ENCODE results near the gene ATP10A.

Gene ATP10A

DNA sequence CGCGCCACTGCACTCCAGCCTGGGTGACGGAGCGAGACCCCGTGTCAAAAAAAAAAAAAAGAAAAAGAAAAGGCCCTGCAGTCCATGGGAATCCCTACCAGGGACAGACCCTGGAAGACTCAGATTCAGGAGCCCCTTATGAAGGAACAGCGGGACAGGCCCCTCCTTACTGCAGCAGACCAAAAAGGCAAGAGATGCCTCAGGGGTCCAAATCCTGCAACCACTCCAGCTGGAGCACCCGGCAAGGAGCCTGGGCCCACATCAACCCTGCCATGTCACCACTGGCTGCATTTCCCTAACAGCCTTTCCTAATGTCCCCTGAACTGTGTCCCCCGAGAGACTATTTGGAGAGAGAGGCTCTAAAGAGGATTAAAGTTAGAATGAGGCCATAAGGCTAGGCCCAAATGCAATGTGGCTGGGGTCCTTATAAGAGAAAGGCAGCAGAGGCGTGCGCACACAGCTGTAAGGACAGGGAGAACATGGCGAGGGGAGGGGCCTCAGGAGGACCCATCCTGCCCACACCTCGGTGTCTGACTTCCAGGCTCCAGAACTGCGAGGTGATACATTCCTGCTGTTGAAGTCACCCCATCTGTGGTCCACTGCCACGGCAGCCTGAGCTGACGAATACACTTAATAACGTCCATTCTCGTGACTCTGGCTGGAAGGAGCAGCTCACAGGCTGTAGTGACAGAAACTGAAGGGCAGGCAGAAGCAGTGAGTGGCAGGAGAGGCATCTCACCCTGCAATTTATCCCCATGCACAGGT is 78.1 kb downstream of the ATP10A start:
- Histone ChIP-seq H3K4me3 (ENCODE audit: low read length) (no peak overlapping the region), H3F3A (ENCODE audit: insufficient read depth, low read length) (no peaks in the 10 kb centered on the region), H3K4me2 (ENCODE audit: low read depth, low read length) (no peak overlapping the region), H3K9me3 (replicated peaks; ENCODE audit: insufficient read depth, low read length) (no peaks in the 10 kb centered on the region), H3K27ac (ENCODE audit: low read length) (no peak overlapping the region), H3K36me3 (replicated peaks; ENCODE audit: insufficient read depth, low read length) (no peaks in the 10 kb centered on the region), H3K9ac (ENCODE audit: low read length) (no peak overlapping the region), H4K20me1 (ENCODE audit: insufficient read depth, low read length) (no peaks in the 10 kb centered on the region), H3K27me3 (replicated peaks; ENCODE audit: insufficient read depth, low read length) (no peaks in the 10 kb centered on the region), H3K79me2 (ENCODE audit: low read length) (no peaks in the 10 kb centered on the region), H3K9me2 (replicated peaks; ENCODE audit: insufficient read depth, low read length) (no peaks in the 10 kb centered on the region), H2AFZ (ENCODE audit: low read length) (no peak overlapping the region), H3K4me1 (ENCODE audit: low read length) (no peaks in the 10 kb centered on the region)
- DNase-seq: no peak
- TF ChIP-seq EZH2phosphoT487 (IDR thresholded peaks at IDR 0.05; ENCODE audit: low read length) (no peak), EZH2 (optimal IDR thresholded peaks at IDR 0.05; ENCODE audit: low read depth, low read length) (no peak)
- TF ChIP-seq, protein P1, sequence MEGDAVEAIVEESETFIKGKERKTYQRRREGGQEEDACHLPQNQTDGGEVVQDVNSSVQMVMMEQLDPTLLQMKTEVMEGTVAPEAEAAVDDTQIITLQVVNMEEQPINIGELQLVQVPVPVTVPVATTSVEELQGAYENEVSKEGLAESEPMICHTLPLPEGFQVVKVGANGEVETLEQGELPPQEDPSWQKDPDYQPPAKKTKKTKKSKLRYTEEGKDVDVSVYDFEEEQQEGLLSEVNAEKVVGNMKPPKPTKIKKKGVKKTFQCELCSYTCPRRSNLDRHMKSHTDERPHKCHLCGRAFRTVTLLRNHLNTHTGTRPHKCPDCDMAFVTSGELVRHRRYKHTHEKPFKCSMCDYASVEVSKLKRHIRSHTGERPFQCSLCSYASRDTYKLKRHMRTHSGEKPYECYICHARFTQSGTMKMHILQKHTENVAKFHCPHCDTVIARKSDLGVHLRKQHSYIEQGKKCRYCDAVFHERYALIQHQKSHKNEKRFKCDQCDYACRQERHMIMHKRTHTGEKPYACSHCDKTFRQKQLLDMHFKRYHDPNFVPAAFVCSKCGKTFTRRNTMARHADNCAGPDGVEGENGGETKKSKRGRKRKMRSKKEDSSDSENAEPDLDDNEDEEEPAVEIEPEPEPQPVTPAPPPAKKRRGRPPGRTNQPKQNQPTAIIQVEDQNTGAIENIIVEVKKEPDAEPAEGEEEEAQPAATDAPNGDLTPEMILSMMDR (IDR thresholded peaks at IDR 0.05; ENCODE audit: low read length): no peak

DNA sequence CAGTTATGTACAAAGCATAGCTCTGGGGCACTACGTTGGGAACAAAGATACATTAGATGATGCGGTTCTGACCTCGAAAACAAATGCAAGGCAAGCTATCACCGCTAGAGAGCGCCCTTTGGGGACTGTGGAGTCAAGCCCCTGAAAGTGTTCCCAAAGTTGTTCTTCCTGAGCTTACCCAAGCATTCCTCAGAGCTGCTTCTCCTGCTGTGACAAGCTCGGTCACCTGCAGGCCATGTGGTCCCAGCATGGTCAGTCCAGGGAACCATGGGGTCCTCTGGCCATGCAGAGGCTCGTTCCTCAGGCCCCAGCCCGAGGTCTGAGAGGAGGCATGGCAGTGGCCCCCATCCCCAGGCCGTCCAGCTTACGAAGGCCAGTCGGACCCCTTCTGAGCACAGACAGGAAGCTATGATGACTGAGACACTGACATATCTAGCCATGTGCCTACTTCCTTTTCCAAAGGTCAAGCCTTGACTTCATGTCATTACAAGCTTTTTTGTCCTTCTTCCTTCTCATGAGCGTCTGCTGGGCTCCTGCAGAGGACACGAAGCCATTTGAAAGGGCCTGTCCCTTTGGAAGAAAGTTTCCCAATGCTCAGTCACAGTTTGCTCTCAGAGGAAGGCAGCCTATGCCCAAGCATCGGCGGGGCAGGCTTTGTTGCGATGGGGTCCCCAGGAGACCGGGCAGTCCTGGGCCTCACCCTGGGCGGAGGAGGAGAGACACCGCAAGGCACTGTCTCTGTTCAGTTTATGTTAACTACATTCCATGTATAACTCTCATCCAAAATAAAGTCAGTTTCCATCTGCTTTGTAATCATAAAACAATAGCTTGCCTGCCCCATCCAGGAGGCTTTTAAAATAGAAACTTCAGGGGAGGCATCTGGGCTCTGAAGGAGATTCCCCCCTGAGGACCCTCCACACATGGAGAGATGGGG is 79.3 kb downstream of the ATP10A start:
- Histone ChIP-seq H3K9ac (ENCODE audit: low read length) (no peak overlapping the region), H3K4me2 (ENCODE audit: low read depth, low read length) (no peak overlapping the region), H2AFZ (ENCODE audit: low read length) (no peak overlapping the region), H3K9me2 (replicated peaks; ENCODE audit: insufficient read depth, low read length) (no peaks in the 10 kb centered on the region), H3F3A (ENCODE audit: insufficient read depth, low read length) (no peaks in the 10 kb centered on the region), H4K20me1 (ENCODE audit: insufficient read depth, low read length) (no peaks in the 10 kb centered on the region), H3K4me1 (ENCODE audit: low read length) (no peaks in the 10 kb centered on the region), H3K27ac (ENCODE audit: low read length) (no peak overlapping the region), H3K36me3 (replicated peaks; ENCODE audit: insufficient read depth, low read length) (no peaks in the 10 kb centered on the region), H3K4me3 (ENCODE audit: low read length) (no peak overlapping the region), H3K9me3 (replicated peaks; ENCODE audit: insufficient read depth, low read length) (no peaks in the 10 kb centered on the region), H3K79me2 (ENCODE audit: low read length) (no peaks in the 10 kb centered on the region), H3K27me3 (replicated peaks; ENCODE audit: insufficient read depth, low read length) (no peaks in the 10 kb centered on the region)
- no peak for DNase-seq
- TF ChIP-seq EZH2phosphoT487 (IDR thresholded peaks at IDR 0.05; ENCODE audit: low read length) (no peak), EZH2 (optimal IDR thresholded peaks at IDR 0.05; ENCODE audit: low read depth, low read length) (no peak)
- TF ChIP-seq, protein P1 (IDR thresholded peaks at IDR 0.05; ENCODE audit: low read length): no peak

DNA sequence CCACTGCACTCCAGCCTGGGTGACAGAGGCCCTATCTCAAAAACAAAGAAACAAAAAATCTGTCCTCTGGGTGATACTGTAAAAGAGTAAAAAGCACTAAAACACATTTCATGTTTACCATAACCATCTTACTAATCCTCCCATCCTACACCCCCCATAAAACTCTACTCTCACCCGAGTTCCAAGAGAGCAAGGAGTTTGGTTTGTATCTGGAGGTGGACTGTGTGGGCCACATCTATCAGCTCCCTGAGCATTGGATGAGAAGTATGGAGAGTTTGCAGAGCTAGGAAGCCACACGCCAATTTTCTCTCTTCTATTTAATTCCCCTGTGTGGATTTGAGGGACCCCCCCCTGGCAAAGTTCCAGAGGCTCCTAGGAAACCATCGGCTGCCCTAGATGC is 80.0 kb downstream of the ATP10A start:
- H3K4me3 ChIP-seq (ENCODE audit: low read length): no peak overlapping the region
- no peak overlapping the region for H3K9ac ChIP-seq (ENCODE audit: low read length)
- H3K4me2 ChIP-seq (ENCODE audit: low read depth, low read length): no peak overlapping the region
- H3K27ac ChIP-seq (ENCODE audit: low read length): no peak overlapping the region
- H3K79me2 ChIP-seq (ENCODE audit: low read length): no peaks in the 10 kb centered on the region
- H3K27me3 ChIP-seq (replicated peaks; ENCODE audit: insufficient read depth, low read length): no peaks in the 10 kb centered on the region
- H3K36me3 ChIP-seq (replicated peaks; ENCODE audit: insufficient read depth, low read length): no peaks in the 10 kb centered on the region
- H2AFZ ChIP-seq (ENCODE audit: low read length): no peak overlapping the region
- no peak for DNase-seq
- TF ChIP-seq EZH2phosphoT487 (IDR thresholded peaks at IDR 0.05; ENCODE audit: low read length) (no peak), EZH2 (optimal IDR thresholded peaks at IDR 0.05; ENCODE audit: low read depth, low read length) (no peak)
- TF ChIP-seq, protein P1 (IDR thresholded peaks at IDR 0.05; ENCODE audit: low read length): no peak
- H3K9me2 ChIP-seq (replicated peaks; ENCODE audit: insufficient read depth, low read length): no peaks in the 10 kb centered on the region
- H3K9me3 ChIP-seq (replicated peaks; ENCODE audit: insufficient read depth, low read length): no peaks in the 10 kb centered on the region
- H3F3A ChIP-seq (ENCODE audit: insufficient read depth, low read length): no peaks in the 10 kb centered on the region
- H3K4me1 ChIP-seq (ENCODE audit: low read length): no peaks in the 10 kb centered on the region
- no peaks in the 10 kb centered on the region for H4K20me1 ChIP-seq (ENCODE audit: insufficient read depth, low read length)

Data from MM.1S (cell line).